Measurements from ENCODE around the gene OR2A12. TPM values are rescaled to one million over a fixed set of nuclear protein-coding genes. Genes with fewer than 3 reads are reported as not detected.

Gene OR2A12, protein sequence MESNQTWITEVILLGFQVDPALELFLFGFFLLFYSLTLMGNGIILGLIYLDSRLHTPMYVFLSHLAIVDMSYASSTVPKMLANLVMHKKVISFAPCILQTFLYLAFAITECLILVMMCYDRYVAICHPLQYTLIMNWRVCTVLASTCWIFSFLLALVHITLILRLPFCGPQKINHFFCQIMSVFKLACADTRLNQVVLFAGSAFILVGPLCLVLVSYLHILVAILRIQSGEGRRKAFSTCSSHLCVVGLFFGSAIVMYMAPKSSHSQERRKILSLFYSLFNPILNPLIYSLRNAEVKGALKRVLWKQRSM
- total RNA-seq: not detected

GRCh38 chr7:144085978-144086377 lies at the start of gene OR2A12:
TSS of gene OR2A12 (plus strand) at chr7:144086278. CDS start at chr7:144095108, 8,830 bp downstream.

DNA sequence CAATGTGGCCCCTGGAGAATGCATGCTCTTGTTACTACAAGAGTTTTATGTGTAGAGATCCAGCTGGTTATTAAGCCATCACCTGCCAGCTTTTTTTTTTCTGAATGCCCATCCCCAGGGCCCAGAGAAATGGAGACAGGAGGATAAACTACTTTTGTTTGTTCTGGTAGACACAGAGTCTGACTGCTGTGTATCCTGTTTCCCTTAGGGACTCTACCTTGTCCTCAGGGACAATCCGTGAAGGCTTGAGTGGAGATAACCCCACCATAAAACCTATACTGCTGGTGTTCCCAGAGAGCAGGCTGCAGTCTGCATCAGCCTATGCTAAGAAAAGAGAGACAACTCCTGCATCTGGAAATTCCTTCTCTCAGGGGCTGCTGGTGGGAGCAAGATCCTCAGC lies 37.4 kb upstream of the OR2A12 start, which contains the start of gene OR2A5:
Gene OR2A5 (plus strand): TSS at position 301 of the 400 bp plus-strand sequence. CDS start 1,454 bp downstream, outside the sequence.

DNA sequence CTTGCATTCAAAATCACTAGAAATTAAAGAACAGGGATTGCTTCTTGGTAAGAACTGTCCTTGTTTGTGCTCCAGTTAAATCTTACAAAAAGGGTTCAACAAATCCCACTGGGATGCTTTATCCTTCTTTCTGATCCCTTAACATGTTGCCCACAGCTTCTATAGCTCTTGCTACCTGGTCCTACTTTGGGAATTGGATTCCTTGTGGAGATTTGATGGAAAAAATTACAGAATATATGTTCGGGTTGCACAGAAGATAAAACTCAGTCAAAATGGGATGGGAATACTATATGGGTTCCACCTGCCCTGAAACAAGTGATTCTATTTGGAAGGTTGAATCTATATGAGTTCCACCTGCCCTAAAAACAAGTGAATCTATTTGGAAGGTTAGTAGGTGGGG lies 16.6 kb upstream of the OR2A12 start, which contains the start of gene OR2A25:
Gene OR2A25 (plus strand): TSS at position 301 of the 400 bp plus-strand sequence. CDS start 4,409 bp downstream, outside the sequence.

DNA sequence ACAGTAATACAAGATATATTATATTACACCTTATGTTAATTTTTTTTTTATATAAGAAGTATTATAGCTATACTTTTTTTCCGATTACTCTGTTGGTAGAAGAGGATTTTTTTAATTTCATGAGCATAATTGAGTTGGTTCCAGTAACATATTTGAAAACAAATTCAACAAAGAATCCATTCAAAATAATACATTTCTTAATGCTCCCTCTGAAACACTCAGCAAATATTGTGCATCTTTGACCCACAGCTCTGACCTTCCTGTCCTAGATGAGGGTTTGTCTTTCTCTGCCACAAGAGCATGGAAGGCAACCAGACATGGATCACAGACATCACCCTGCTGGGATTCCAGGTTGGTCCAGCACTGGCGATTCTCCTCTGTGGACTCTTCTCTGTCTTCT lies 23.2 kb downstream of the OR2A12 start, which contains the start of gene OR2A2:
Gene OR2A2 (plus strand): TSS at position 301 of the 400 bp plus-strand sequence. CDS start 0 bp downstream, at position 301.

GRCh38 chr7:144122876-144123275 lies 36.8 kb downstream of the OR2A12 start, which contains the start of gene OR2A14:
TSS of gene OR2A14 (plus strand) at chr7:144123176. CDS start at chr7:144129113, 5,937 bp downstream.

Small RNAs within 50 kb of the gene (small RNA-seq; reads per million reads assigned to genes)
- gene OR2A41P (ENCODE audit: low replicate concordance): not detected

Other genes with a start within 250 kb of the OR2A12 start
- gene TCAF1, start 184.1 kb upstream of the OR2A12 start, total RNA-seq: 206 TPM
- gene OR2F2, start 151.0 kb upstream of the OR2A12 start, total RNA-seq: not detected
- gene OR2F1, start 131.4 kb upstream of the OR2A12 start, total RNA-seq: not detected
- not detected for gene OR6B1, start 86.0 kb upstream of the OR2A12 start, total RNA-seq
- gene OR2A5, start 37.3 kb upstream of the OR2A12 start, total RNA-seq: not detected
- gene OR2A25, start 16.5 kb upstream of the OR2A12 start, total RNA-seq: not detected
- not detected for gene OR2A2, start 23.3 kb downstream of the OR2A12 start, total RNA-seq
- not detected for gene OR2A14, start 36.9 kb downstream of the OR2A12 start, total RNA-seq
- 1.6 TPM for gene CTAGE4, start 97.2 kb downstream of the OR2A12 start, total RNA-seq
- 1.6 TPM for gene ARHGEF35, start 109.6 kb downstream of the OR2A12 start, total RNA-seq
- gene OR2A42, start 153.3 kb downstream of the OR2A12 start, total RNA-seq: under 0.01 TPM
- 0.94 TPM for gene OR2A7, start 178.5 kb downstream of the OR2A12 start, total RNA-seq
- not detected for gene CTAGE8, start 183.0 kb downstream of the OR2A12 start, total RNA-seq
- gene OR2A1, start 226.1 kb downstream of the OR2A12 start, total RNA-seq: not detected